ENCODE data around the gene LATS1.

Gene LATS1

DNA sequence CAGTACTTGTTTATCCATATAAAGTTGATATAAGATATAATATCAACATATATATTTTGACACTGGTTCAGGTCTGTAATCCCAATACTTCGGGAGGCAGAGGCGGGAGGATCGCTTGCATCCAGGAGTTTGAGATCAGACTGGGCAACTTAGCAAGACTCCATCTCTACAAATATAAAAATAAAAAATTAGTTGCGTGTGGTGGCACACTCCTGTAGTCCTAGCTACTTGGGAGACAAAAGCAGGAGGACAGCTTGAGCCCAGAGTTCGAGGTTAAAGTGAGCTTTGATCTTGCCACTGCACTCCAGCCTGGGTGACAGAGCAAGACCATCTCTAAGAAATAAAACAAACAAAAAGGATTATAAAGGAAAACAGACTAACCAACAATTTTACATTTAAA, 60.5 kb downstream of the LATS1 start:
- no peak for DNase-seq

DNA sequence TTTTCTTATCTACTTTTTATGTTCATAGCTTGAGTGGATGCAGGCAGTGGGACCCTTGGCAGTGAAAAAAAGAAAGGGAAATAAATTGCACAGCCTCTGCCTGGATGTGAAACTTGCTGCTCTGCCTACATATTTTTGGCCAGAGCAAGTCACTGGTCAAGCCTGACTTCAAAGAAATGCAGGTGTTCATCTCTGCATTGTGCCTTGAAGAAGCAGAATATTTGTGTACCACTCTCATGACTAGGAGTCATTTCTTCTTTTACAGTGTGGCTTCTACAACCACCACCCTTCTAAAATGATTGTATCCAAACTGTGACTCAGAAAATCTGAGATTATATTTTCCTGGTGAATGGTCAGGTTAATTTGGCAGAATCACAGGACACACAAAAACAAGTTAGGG, 66.8 kb downstream of the LATS1 start:
- DNase-seq, result no peak

DNA sequence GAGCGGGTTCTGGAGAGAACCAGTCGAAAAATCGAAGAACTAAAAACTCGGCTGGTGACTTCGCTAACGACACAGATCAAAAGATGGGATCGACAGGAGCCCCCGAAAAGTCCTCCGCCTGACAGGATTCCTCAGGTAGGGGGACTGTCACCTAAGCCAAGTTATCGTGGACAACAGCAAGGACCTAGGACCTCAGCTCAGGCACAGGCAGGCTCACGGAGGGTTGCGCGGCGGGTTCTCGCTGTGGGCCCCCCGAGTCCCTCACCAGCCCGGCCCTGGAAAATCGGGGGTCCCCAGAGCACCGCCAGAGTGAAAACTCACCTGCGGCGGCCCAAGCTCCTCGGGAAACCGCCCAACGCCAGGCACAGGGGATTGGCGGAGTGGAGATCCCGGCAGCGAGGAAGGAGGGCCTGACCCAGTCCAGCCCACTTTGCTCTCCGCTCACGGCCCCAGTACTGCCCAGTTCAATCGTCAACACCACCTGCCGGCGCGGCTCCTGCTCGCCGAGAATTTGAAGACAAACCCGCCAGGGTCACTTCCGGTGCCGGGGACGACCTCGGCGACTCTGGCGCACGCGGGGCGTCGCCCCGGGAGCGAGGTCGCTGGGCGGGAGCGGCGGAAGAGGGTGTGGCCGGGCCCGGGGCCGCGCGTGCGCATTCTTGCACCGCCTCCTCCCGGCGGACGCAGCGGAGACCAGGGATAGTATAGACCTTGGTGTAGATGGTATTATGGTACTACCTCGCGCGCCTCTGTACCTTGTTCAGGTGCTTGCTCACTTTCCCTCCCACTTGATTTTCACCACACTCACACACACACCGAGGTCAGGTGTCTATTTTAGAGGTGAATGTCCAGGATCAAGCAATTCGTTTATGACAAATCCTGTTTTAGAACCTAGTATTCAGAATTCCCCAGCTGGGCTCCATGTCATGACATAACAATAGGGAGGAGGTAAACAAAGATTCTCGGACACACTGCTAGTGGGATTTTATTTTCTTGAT, 69.5 kb downstream of the LATS1 start, which contains the start of gene KATNA1:
Gene KATNA1, minus strand, starts transcription at position 567 of the 998 bp plus-strand sequence. CDS start 10,167 bp downstream, outside the sequence.
- DNase-seq, result peak; percentile 81

DNA sequence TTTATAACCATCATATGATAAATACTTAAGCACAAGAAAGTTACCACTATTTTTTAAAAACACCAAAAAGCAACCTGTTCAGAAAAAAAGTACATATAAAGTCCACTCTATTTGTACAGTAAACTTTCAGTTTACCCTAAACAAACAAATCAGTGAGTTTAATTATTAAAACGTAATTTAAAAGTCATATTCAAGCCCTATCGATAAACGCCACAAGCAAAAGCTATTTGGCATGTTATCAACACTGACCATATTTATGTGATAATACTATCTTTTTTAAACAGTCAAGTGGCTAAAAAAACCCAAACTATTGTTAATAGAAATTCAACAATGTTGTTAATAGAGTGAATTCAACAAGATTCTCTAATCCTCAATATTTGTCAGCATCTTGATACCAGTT, 71.3 kb downstream of the LATS1 start:
- DNase-seq, result no peak

DNA sequence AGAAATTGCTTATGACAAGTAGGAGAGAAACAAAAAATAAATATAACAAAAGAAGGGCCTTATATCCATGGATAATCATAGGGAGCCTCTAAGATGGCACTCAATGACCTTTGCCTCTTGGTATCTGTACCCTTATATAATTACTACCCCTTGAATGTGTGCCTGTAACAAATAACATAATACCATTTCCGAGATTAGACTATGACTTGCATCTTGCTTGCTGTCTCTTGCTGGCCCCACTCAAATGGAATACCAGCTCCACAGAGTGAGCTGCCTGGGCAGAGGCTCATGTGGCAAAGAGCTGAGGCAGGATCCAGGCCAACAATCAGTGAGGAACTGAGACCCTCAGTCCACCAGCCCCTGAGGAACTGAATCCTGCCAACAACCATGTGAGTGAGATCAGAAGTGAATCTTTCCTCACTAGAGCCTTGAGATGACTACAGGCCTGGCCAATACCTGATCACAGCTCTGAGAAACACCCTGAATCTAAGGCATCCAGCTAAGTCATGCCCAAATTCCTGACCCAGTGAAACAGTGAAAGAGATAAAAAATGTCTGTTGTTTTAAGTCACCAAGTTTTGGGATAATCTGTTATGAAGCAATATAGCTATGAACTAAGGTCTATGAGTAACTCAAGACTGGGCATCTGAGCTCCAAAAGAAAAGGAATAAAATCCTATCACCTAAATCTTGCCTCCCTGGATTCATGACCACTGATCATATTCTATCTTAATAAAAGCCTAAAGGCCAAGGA, 74.9 kb downstream of the LATS1 start:
- DNase-seq, result no peak

DNA sequence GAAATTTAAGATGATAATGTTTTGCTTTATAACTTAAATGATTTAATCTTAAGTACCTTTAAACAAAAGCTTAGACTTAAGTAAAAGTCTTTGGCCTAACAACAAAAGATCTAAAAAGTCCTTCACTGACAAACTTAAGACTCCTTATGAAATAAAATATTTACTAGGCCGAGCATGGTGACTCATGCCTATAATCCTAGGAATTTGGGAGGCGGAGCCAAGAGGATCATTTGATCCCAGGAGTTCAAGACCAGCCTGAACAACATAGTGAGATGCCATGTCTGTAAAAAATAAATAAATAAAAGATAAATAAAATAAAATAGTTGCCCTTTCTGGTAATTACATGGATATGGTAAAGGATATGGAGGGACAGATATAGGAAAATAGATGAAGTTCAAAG, 81.8 kb downstream of the LATS1 start:
- no peak for DNase-seq

DNA sequence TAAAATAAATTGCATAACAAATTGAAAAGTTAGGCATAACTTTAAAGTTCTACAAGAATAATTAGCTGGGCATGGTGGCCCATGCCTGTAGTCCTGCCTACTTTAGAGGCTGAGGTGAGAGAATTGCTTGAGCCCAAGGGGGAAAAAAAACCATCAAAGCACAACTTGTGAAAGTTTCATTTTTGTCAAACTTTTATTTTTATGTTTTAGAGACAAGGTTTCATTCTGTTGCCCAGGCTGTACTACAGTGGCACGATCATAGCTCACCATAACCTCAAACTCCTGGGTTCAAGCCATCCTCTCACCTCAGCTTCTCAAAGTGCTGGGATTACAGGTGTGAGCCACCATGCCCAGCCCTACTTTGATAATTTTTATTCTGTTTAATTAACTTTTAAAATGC, 83.6 kb downstream of the LATS1 start:
- no peak for DNase-seq

DNA sequence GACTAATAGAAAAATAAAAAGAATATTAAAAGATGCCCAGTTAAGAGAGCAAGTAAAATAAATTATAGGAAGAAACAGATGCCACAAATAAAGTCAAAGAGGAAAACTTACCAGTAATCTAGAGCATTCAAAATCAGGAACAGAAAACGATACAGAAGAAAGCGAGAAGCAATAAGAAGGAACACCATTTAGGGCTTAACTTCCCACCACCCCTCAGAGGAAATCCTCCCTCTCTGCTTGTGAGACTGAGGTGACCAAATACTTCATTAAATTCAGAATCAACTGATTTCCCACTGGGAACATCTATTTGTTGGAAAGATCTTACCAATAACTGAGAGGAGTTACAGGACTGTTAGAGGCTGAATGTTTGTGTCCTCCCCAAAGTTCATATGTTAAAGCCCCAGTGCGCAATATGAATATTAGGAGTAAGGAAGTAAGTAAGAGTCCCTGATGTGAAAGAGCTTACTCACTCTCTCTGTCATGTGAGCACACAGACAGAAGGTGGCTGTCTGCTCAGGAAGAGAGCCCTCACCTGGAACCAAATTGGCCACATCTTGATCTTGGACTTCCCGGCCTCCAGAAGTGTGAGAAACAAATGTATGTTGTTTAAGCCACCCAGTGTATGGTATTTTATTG, 88.9 kb downstream of the LATS1 start:
- DNase-seq, result no peak

DNA sequence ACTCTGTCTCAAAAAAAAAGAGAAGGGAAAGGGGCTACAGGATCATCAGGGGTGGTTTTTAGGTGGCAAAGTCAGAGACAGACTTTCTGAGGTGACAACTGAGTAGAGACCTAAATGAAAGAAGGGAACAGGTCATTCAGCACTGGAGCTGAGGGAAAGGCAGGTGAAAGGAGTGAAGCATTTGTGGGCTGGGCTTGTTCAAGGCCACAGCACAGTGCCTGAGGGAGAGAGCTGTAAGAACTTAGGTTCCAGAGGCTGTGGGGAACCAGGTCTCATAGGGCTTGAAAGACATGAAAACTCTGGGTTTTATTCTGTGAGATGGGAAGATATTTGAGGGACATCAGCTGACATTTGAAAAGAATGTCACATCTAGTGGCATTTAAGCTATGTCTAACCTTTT, 90.2 kb downstream of the LATS1 start:
- DNase-seq, result no peak

DNA sequence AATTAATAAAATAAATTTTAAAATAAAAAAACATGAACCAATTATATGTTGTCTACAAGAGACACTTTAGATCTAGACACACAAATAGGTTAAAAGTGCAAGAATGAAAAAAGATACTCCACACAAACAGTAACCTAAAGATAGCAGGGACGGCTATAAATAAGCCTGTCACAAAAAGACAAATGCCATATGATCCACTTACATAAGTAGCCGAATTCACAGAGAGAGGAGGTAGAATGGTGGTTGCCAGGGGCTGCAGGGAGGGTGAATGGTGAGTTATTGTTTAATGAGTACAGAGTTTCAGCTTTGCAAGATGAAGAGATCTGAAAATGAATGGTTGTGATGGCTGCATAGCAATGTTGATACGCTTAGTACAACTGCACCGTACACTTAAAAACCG, 102.1 kb downstream of the LATS1 start:
- DNase-seq, result no peak

DNA sequence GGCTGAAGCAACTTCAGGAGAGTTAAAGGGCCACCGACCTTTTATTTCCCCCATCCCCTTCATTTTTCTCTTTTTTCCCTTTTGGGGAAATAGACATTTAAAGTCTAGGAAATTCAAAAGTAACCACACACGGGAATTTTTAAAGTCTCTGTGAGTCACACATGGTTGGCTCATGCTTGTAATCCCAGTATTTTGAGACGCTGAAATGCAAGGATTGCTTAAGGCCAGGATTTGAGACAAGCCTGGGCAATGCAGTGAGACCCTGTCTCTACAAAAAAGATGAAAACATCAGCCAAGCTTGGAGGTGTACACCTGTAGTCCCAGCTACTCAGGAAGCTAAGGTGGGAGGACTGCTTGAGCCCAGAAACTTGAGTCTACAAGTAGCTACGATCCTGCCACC, 103.6 kb downstream of the LATS1 start:
- DNase-seq, result no peak

DNA sequence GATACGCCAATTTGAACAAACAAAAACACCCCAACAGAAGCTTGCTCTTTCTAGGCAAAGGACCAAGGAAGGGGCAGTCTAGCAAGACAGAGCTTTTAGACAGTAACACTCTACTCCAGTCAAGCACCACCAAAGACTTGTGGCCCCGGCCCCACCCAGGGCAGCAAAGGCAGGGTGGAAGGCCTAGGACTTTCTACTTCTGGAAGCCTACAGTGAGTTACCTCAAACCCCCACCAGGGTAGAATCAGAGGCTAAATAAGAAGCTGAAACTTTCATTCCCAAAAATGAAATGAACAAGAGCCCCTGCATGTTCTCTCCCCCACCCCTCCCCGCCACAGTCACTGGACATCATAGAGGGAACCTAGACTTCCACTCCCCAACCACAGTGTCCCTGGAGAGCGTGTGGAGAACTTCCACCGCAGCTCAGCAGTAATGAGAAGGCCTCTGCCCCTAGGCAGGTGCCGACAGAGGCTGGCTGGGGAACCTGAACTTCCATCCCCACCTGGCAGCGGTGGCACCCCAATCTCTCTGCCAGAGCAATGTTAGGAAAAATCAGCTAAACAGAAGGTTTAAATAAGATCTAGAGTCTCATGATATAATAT, 109.4 kb downstream of the LATS1 start:
- no peak for DNase-seq

All from 8988T (cell line).